Measurements from ENCODE around the gene HHEX.

Gene HHEX

GRCh38 chr10:92656266-92656961 lies 33.3 kb upstream of the HHEX start:
- no peak for ATAC-seq
- no peak for TF ChIP-seq ZFP3 (CRISPR knock-in tag; IDR thresholded peaks at IDR 0.05)
- TF ChIP-seq RARB (CRISPR knock-in tag; IDR thresholded peaks at IDR 0.05), result no peak
- TF ChIP-seq CSRNP3 (CRISPR knock-in tag; IDR thresholded peaks at IDR 0.05), result no peak
- TF ChIP-seq TCF4 (CRISPR knock-in tag; IDR thresholded peaks at IDR 0.05; ENCODE audit: borderline replicate concordance), result no peak
- no peak for TF ChIP-seq ESRRG (CRISPR knock-in tag; IDR thresholded peaks at IDR 0.05)
- no peak for TF ChIP-seq ZNF70 (CRISPR knock-in tag; IDR thresholded peaks at IDR 0.05)
- no peak for TF ChIP-seq ARNTL (CRISPR knock-in tag; IDR thresholded peaks at IDR 0.05; ENCODE audit: borderline replicate concordance, low read depth)
- TF ChIP-seq ZFP30 (CRISPR knock-in tag; IDR thresholded peaks at IDR 0.05), result no peak
- no peak for TF ChIP-seq GLIS3 (CRISPR knock-in tag; IDR thresholded peaks at IDR 0.05)
- no peak for TF ChIP-seq PPARA (CRISPR knock-in tag; IDR thresholded peaks at IDR 0.05; ENCODE audit: borderline replicate concordance)
- no peak for TF ChIP-seq TSHZ2 (CRISPR knock-in tag; IDR thresholded peaks at IDR 0.05)
- TF ChIP-seq ZC3H10 (CRISPR knock-in tag; IDR thresholded peaks at IDR 0.05), result no peak
- TF ChIP-seq BACH2 (CRISPR knock-in tag; IDR thresholded peaks at IDR 0.05; ENCODE audit: borderline replicate concordance), result no peak

- no peak for ATAC-seq
- TF ChIP-seq ZNF8 (CRISPR knock-in tag; IDR thresholded peaks at IDR 0.05), result no peak
- no peak for TF ChIP-seq ISL1 (CRISPR knock-in tag; IDR thresholded peaks at IDR 0.05)
- no peak for TF ChIP-seq ZFP30 (CRISPR knock-in tag; IDR thresholded peaks at IDR 0.05)
- TF ChIP-seq ARNTL (CRISPR knock-in tag; IDR thresholded peaks at IDR 0.05; ENCODE audit: borderline replicate concordance, low read depth), result no peak
- no peak for TF ChIP-seq ZNF70 (CRISPR knock-in tag; IDR thresholded peaks at IDR 0.05)
These were observed 32.7 kb upstream of the HHEX start for GRCh38 chr10:92657024-92657423.

GRCh38 chr10:92662848-92663247 lies 26.9 kb upstream of the HHEX start:
- ATAC-seq, result no peak
- TF ChIP-seq CSDC2 (CRISPR knock-in tag; IDR thresholded peaks at IDR 0.05) (no peak), ZNF8 (CRISPR knock-in tag; IDR thresholded peaks at IDR 0.05) (no peak), GLIS3 (CRISPR knock-in tag; IDR thresholded peaks at IDR 0.05) (no peak), BACH2 (CRISPR knock-in tag; IDR thresholded peaks at IDR 0.05; ENCODE audit: borderline replicate concordance) (no peak), ZC3H10 (CRISPR knock-in tag; IDR thresholded peaks at IDR 0.05) (no peak), ZNF565 (CRISPR knock-in tag; conservative IDR thresholded peaks at IDR 0.05; ENCODE audit: low read depth) (no peak)

- TF ChIP-seq ZNF8 (CRISPR knock-in tag; IDR thresholded peaks at IDR 0.05) (no peak), ISL1 (CRISPR knock-in tag; IDR thresholded peaks at IDR 0.05) (no peak), PPARA (CRISPR knock-in tag; IDR thresholded peaks at IDR 0.05; ENCODE audit: borderline replicate concordance) (no peak), RARB (CRISPR knock-in tag; IDR thresholded peaks at IDR 0.05) (no peak), POU6F1 (CRISPR knock-in tag; IDR thresholded peaks at IDR 0.05; ENCODE audit: borderline replicate concordance, low read depth) (no peak), BACH2 (CRISPR knock-in tag; IDR thresholded peaks at IDR 0.05; ENCODE audit: borderline replicate concordance) (no peak), ZC3H10 (CRISPR knock-in tag; IDR thresholded peaks at IDR 0.05) (no peak), PATZ1 (CRISPR knock-in tag; IDR thresholded peaks at IDR 0.05; ENCODE audit: borderline replicate concordance) (no peak)
These were observed 25.4 kb upstream of the HHEX start for GRCh38 chr10:92664322-92664721.

More at GRCh38 chr10:92664322-92664721, 25.4 kb upstream of the HHEX start:
- ATAC-seq, result no peak
